Frontal cortex (tissue), 4 donors: ENCODE data around the gene DOCK1. TPM values are rescaled to one million over a fixed set of nuclear protein-coding genes. Genes with fewer than 3 reads are reported as not detected.

Experiments used
- DNase-seq, 2 donors: peaks; one replicate each; pipeline ENCODE4 v3.0.0; 2012; ENCODE audit warnings: low spot score in 2 of 2
- FAIRE-seq: peaks from 2 replicates; lab custom pipeline; 2012; peaks lifted over from hg19 to GRCh38; lab: Jason Lieb, UNC
- total RNA-seq: library from RNA; depleted of rRNA; stranded (reverse); fragments of >200 nt; gene quantifications from one replicate; pipeline ENCODE4 v1.2.3, GENCODE V29; 2014
- donor health status: control.
- donor health status: control.
- donor health status: control.

Gene DOCK1
- total RNA-seq, 1 donor from 2014 or later: 14.3 TPM

- DNase-seq (no peak), FAIRE-seq (no peak)
Observed at GRCh38 chr10:127313996-127314700, 408.9 kb downstream of the DOCK1 start.

GRCh38 chr10:127314797-127315196 is 409.6 kb downstream of the DOCK1 start:
- DNase-seq: no peak
- FAIRE-seq: no peak

DNA sequence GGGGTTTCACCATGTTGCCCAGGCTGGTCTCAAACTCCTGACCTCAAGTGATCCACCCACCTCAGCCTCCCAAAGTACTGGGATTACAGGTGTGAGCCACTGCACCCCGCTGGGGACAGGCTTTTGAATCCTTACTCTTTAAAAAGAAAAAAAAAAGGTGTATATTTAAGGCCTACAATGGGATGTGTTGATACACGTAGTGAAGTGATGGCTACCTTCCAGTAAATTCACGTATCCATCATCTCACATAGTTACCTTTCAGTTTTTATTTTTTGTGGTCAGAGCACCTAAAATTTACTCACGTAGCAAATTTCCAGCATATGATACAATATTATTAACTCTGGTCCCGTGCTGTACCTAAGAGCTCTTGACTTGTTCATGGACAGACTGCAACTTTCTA is 410.7 kb downstream of the DOCK1 start:
- FAIRE-seq (no peak), DNase-seq (no peak)

GRCh38 chr10:127318396-127318795 is 413.2 kb downstream of the DOCK1 start:
- DNase-seq (no peak), FAIRE-seq (no peak)

DNA sequence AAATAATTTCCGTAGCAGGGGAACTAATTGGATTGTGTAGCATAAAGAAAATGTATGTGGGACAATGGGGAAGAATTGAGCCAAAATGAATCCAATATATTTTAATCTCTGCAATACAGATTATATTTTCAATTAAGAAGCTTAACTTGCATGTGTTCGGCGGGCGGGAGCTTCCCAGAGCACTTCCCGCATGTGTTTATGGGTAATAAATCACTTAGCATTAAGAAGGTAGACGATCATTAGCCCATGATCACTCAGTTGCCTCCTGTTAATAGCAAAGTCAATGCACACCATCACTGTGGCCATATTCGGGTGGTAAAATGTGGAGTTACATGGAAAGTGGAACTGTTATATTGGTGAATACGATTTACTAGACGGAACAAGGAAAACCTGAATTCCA is 414.0 kb downstream of the DOCK1 start:
- no peak for DNase-seq
- FAIRE-seq: no peak

- DNase-seq (no peak), FAIRE-seq (no peak)
Observed at GRCh38 chr10:127319691-127320090, 414.5 kb downstream of the DOCK1 start.

- no peak for FAIRE-seq
- no peak for DNase-seq
Observed at GRCh38 chr10:127320176-127320575, 414.9 kb downstream of the DOCK1 start.

DNA sequence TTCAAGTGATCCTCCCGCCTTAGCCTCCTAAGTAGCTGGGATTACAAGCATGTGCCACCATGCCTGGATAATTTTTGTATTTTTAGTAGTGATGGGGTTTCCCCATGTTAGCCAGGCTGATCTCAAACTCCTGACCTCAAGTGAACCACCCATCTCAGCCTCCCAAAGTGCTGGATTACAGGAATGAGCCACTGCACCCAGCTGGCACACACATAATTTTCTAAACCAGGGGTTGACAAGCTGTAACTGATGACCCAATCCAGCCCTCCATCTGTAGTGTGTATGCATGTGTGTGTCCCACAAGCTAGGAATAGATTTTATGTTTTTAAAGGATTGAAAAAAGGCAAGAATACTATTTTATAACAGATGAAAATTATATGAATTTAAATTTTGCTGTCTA is 417.1 kb downstream of the DOCK1 start:
- no peak for FAIRE-seq
- no peak for DNase-seq

- DNase-seq (no peak), FAIRE-seq (no peak)
Observed at GRCh38 chr10:127325506-127325905, 420.3 kb downstream of the DOCK1 start.

DNA sequence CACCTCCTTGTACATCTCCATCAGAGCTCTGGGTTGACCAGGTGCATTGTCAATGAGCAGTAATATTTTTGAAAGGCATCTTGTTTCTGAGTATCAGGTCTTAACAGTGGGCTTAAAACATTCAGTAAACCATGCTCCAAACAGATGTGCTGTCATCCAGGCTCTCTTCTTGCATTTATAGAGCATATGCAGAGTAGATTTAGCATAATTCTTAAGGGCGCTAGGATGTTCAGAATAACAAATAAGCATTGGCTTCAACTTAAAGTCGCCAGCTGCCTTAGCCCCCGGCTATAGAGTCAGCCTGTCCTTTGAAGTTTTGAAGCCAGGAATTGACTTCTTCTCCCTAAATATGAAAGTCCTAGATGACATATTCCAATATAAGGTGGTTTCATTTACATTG is 421.7 kb downstream of the DOCK1 start:
- FAIRE-seq: no peak
- DNase-seq: no peak

- FAIRE-seq (no peak), DNase-seq (no peak)
Observed at GRCh38 chr10:127331696-127332095, 426.5 kb downstream of the DOCK1 start.

DNA sequence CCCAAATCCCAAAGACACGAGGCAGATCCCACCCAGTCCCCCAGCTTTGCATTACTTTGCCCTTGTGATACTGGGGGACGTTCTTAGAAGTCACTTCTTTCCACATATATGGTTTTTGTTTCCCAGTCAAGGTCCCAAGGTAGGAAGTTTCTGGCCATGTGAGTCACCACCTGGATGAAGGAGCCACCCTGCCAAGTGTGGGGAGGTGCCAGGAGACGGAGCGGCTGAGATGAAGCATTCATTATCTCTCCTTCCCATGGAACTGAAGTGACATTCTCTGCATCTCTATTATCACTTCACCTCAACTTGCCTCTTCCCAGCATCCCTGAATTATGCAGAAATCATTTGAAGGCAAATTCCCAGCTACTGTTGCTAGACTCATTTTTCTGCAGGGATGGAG is 427.4 kb downstream of the DOCK1 start:
- FAIRE-seq (no peak), DNase-seq (no peak)

GRCh38 chr10:127337801-127338200 is 432.6 kb downstream of the DOCK1 start:
- FAIRE-seq: no peak
- DNase-seq: no peak

- DNase-seq (no peak), FAIRE-seq (no peak)
Observed at GRCh38 chr10:127338399-127339110, 433.3 kb downstream of the DOCK1 start.

DNA sequence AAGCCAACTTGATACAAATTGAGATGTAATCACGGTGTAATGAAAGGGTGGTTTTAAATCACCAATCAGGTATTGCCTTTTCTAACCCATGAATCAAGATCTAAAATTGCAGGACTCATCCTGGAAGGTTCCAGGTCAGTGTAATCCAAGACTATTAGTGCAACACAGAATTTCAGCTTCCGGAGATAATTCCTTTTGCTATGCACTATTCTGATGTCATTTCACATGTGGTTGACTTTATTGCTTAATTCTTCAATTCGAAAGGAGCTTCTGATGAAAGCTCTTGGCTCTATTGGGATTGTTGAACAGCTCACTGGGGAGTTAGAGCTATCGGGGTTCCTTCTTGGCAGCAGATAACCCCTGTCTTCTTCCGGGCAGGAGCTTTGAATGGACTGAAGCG is 438.6 kb downstream of the DOCK1 start:
- DNase-seq (no peak), FAIRE-seq (no peak)

DNA sequence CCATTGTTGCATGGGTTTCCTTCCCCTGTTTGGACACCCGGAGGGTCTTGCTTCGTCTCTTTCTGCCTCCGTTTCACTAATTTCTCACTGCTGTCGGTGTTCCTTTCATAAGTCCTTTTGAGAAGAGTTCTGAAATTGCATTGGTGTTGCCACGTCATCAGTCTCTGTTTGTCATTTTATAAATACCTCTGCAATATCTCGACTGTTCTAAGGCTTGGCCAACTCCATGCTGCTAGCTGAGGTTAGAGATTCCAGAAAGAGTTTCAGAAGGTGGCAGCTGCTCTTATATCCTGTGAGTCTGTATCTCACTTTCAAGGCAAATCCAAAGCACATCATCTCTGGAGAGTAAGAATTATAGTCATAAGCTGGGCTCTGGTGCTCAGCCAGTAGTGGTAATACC is 439.1 kb downstream of the DOCK1 start:
- FAIRE-seq: no peak
- DNase-seq: no peak

GRCh38 chr10:127345231-127345965 is 440.2 kb downstream of the DOCK1 start:
- no peak for DNase-seq
- no peak for FAIRE-seq

- FAIRE-seq (no peak), DNase-seq (no peak)
Observed at GRCh38 chr10:127346604-127347003, 441.4 kb downstream of the DOCK1 start.

- DNase-seq (no peak), FAIRE-seq (no peak)
Observed at GRCh38 chr10:127347202-127347959, 442.2 kb downstream of the DOCK1 start.

DNA sequence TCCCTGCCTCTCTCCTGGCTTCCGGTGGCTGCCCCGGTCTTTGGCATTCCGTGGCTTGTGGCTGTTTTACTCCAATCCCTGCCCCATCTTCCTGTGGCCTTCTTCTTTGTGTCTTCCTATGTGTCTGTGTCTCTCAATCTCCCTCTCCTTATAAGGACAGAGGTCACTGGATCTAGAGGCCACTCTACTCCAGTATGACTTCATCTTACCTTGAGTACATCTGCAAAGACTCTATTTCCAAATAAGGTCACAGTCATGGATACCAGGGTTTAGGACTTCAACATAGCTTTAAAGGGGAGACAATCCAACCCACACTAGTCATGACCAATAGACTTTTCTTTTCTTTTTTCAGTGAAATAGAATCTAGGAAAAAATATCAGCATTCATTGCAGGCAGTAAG is 444.5 kb downstream of the DOCK1 start:
- no peak for FAIRE-seq

More for the DNA sequence above, 444.5 kb downstream of the DOCK1 start:
- no peak for DNase-seq
